A673 (cell line): ENCODE results near the gene TNS1. TPM values are rescaled to one million over a fixed set of nuclear protein-coding genes. Genes with fewer than 3 reads are reported as not detected.
A peak's percentile ranks its signal among the peaks of the same experiment; 100 is the strongest.

Experiments used
- BruUV-seq: library from RNA; stranded (reverse); fragments of 400-500 nt; replicated peaks from 2 replicates; lab custom pipeline; 2021; lab: Mats Ljungman, UMichigan
- CTCF ChIA-PET: fragments of 300-600 bp; sonication (Branson Sonifier 250); formaldehyde crosslinking; loops from one replicate; lab custom pipeline; 2022; ENCODE audit warnings: antibody characterized with exemption; lab: Charles Lee
- POLR2A ChIA-PET: fragments of 300-600 bp; sonication (Branson Sonifier 250); formaldehyde crosslinking; loops from one replicate; lab custom pipeline; 2022; ENCODE audit warnings: antibody characterized with exemption; ENCODE audit not compliant: low non-redundant PET; lab: Charles Lee
- DNase-seq: peaks from one replicate; pipeline ENCODE4 v3.0.0-alpha.2; 2015; ENCODE audit warnings: low spot score
- H3K27ac ChIP-seq: fragments of 200-600 bp; sonication (generic); 2 replicates; pipeline ENCODE4 v1.5.1; 2016; ENCODE audit warnings: mixed run types, low read depth, mild to moderate bottlenecking, mixed read lengths, antibody characterized with exemption, low read length; ENCODE audit not compliant: poor library complexity, severe bottlenecking
- H3K27me3 ChIP-seq: fragments of 200-600 bp; sonication (generic); replicated peaks from 2 replicates; pipeline ENCODE4 v1.6.1; 2017; ENCODE audit warnings: mixed run types, low read depth, mild to moderate bottlenecking, mixed read lengths, antibody characterized with exemption, low read length; ENCODE audit not compliant: insufficient read depth, poor library complexity
- H3K36me3 ChIP-seq: fragments of 200-600 bp; sonication (generic); 2 replicates; pipeline ENCODE4 v1.6.1; 2016; ENCODE audit warnings: mixed run types, mild to moderate bottlenecking, mixed read lengths, antibody characterized with exemption, low read length; ENCODE audit not compliant: insufficient read depth, poor library complexity, severe bottlenecking
- H3K4me1 ChIP-seq: fragments of 200-600 bp; sonication (generic); 2 replicates; pipeline ENCODE4 v1.6.1; 2017; ENCODE audit warnings: mixed run types, mild to moderate bottlenecking, mixed read lengths, antibody characterized with exemption, low read length; ENCODE audit not compliant: insufficient read depth, poor library complexity, severe bottlenecking
- H3K4me3 ChIP-seq: fragments of 200-600 bp; sonication (generic); 2 replicates; pipeline ENCODE4 v1.5.1; 2016; ENCODE audit warnings: low read depth, mixed run types, mild to moderate bottlenecking, mixed read lengths, low read length; ENCODE audit not compliant: poor library complexity, severe bottlenecking
- H3K9me3 ChIP-seq: fragments of 200-600 bp; sonication (generic); 2 replicates; pipeline ENCODE4 v1.6.1; 2016; ENCODE audit warnings: mixed run types, low read depth, mild to moderate bottlenecking, mixed read lengths, antibody characterized with exemption, low read length; ENCODE audit not compliant: poor library complexity, severe bottlenecking
- CTCF ChIP-seq: fragments of 300-800, 200-600 bp; sonication (generic); conservative IDR thresholded peaks from 2 replicates; pipeline ENCODE4 v1.5.1; 2017; ENCODE audit warnings: low read depth, mild to moderate bottlenecking, antibody characterized with exemption, low read length, moderate library complexity, mixed read lengths
- EZH2 ChIP-seq: fragments of 200-600 bp; sonication (generic); IDR thresholded peaks from 2 replicates; pipeline ENCODE4 v1.6.1; 2017; ENCODE audit warnings: borderline replicate concordance, low read depth, mild to moderate bottlenecking, mixed read lengths, antibody characterized with exemption, low read length; ENCODE audit not compliant: poor library complexity, severe bottlenecking
- intact Hi-C: fragments of 100-400 bp; cut with micrococcal nuclease; formaldehyde crosslinking; loops from one replicate; pipeline ENCODE4 v1.10.0; 2022; ENCODE audit not compliant: unreplicated experiment
- total RNA-seq: library from RNA; stranded (reverse); gene quantifications from 2 replicates; pipeline ENCODE4 v1.2.3, GENCODE V29; 2021

The TNS1 gene
- total RNA-seq, 1 experiment from 2014 or later = 99.6 TPM

- H3K4me3 ChIP-seq = no peak overlapping the region
- H3K36me3 ChIP-seq = no peaks in the 10 kb centered on the region
- no peaks in the 10 kb centered on the region for H3K27me3 ChIP-seq
- TF ChIP-seq CTCF = no peak
- no peak for TF ChIP-seq EZH2
- H3K27ac ChIP-seq = peak overlapping the region; percentile 53
- ChIA-PET CTCF (no interaction called here), POLR2A (no interaction called here)
- no peaks in the 10 kb centered on the region for H3K9me3 ChIP-seq
- no peak for DNase-seq
- intact Hi-C loops = no loop called here
- no TSS peak for BruUV-seq
- H3K4me1 ChIP-seq = peaks cover 41% of the 10 kb centered on the region
Observed at GRCh38 chr2:217935901-217936684, 66.7 kb downstream of the TNS1 start.

GRCh38 chr2:217935235-217935879 lies 67.4 kb downstream of the TNS1 start:
- peaks cover 41% of the 10 kb centered on the region for H3K4me1 ChIP-seq
- H3K27ac ChIP-seq = peak overlapping the region; percentile 42
- intact Hi-C loops = no loop called here
- no peaks in the 10 kb centered on the region for H3K9me3 ChIP-seq
- H3K4me3 ChIP-seq = no peak overlapping the region
- ChIA-PET CTCF (no interaction called here), POLR2A (no interaction called here)
- BruUV-seq = no TSS peak
- no peak for TF ChIP-seq CTCF
- no peak for TF ChIP-seq EZH2
- H3K36me3 ChIP-seq = no peaks in the 10 kb centered on the region
- no peaks in the 10 kb centered on the region for H3K27me3 ChIP-seq
- DNase-seq = no peak

- DNase-seq = peak; percentile 42
- no TSS peak for BruUV-seq
- peaks cover 41% of the 10 kb centered on the region for H3K4me1 ChIP-seq
Observed at GRCh38 chr2:217934321-217935131, 68.3 kb downstream of the TNS1 start.

More at GRCh38 chr2:217934321-217935131, 68.3 kb downstream of the TNS1 start:
- H3K36me3 ChIP-seq = no peaks in the 10 kb centered on the region
- POLR2A ChIA-PET = no interaction called here
- TF ChIP-seq CTCF (no peak), EZH2 (no peak)
- H3K4me3 ChIP-seq = no peak overlapping the region
- H3K27ac ChIP-seq = peak overlapping the region; percentile 42
- CTCF ChIA-PET = no interaction called here
- H3K27me3 ChIP-seq = no peaks in the 10 kb centered on the region
- no peaks in the 10 kb centered on the region for H3K9me3 ChIP-seq
- intact Hi-C loops = loop anchor here (5.0 kb wide), 1 partner anchor 98 kb away; no protein-coding TSS in a partner anchor
